BE2C (cell line): Measurements from ENCODE around the gene ULK4.
"Not testable (repeated sequence)": the region's sequence is repeated elsewhere in the genome, so short reads cannot be mapped to it uniquely, and the experiment has no call there.

ENCODE experiments used
- DNase-seq: peaks from one replicate; pipeline ENCODE4 v3.0.0-alpha.2; 2020
- H3K27me3 ChIP-seq: fragments of 250-450 bp; sonication (Bioruptor Pico); 2 replicates; pipeline ENCODE4 v1.5.1; 2020; ENCODE audit warnings: mild to moderate bottlenecking
- H3K36me3 ChIP-seq: fragments of 250-450 bp; sonication (Bioruptor Pico); 2 replicates; pipeline ENCODE4 v1.5.1; 2020; ENCODE audit warnings: mild to moderate bottlenecking
- H3K4me1 ChIP-seq: fragments of 250-450 bp; sonication (Bioruptor Pico); 2 replicates; pipeline ENCODE4 v1.5.1; 2020
- H3K4me3 ChIP-seq: 2 replicates; pipeline ENCODE4 v1.5.1; 2011; ENCODE audit warnings: low read depth, low read length
- H3K9me3 ChIP-seq: fragments of 250-450 bp; sonication (Bioruptor Pico); 2 replicates; pipeline ENCODE4 v1.5.1; 2020
- TF ChIP-seq, protein P1 (sequence below): IDR thresholded peaks from 2 replicates; pipeline ENCODE4 v1.5.1; 2012; ENCODE audit warnings: mild to moderate bottlenecking, low read depth, low read length

The ULK4 gene

GRCh38 chr3:41394896-41395295 is 567.0 kb downstream of the ULK4 start:
- DNase-seq = no peak
- Histone ChIP-seq H3K9me3 (no peaks in the 10 kb centered on the region), H3K27me3 (no peaks in the 10 kb centered on the region), H3K4me1 (no peaks in the 10 kb centered on the region; the same call in 1 of the 2 replicates), H3K4me3 (no peak overlapping the region), H3K36me3 (no peaks in the 10 kb centered on the region)
- TF ChIP-seq, protein P1, sequence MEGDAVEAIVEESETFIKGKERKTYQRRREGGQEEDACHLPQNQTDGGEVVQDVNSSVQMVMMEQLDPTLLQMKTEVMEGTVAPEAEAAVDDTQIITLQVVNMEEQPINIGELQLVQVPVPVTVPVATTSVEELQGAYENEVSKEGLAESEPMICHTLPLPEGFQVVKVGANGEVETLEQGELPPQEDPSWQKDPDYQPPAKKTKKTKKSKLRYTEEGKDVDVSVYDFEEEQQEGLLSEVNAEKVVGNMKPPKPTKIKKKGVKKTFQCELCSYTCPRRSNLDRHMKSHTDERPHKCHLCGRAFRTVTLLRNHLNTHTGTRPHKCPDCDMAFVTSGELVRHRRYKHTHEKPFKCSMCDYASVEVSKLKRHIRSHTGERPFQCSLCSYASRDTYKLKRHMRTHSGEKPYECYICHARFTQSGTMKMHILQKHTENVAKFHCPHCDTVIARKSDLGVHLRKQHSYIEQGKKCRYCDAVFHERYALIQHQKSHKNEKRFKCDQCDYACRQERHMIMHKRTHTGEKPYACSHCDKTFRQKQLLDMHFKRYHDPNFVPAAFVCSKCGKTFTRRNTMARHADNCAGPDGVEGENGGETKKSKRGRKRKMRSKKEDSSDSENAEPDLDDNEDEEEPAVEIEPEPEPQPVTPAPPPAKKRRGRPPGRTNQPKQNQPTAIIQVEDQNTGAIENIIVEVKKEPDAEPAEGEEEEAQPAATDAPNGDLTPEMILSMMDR = no peak

DNA sequence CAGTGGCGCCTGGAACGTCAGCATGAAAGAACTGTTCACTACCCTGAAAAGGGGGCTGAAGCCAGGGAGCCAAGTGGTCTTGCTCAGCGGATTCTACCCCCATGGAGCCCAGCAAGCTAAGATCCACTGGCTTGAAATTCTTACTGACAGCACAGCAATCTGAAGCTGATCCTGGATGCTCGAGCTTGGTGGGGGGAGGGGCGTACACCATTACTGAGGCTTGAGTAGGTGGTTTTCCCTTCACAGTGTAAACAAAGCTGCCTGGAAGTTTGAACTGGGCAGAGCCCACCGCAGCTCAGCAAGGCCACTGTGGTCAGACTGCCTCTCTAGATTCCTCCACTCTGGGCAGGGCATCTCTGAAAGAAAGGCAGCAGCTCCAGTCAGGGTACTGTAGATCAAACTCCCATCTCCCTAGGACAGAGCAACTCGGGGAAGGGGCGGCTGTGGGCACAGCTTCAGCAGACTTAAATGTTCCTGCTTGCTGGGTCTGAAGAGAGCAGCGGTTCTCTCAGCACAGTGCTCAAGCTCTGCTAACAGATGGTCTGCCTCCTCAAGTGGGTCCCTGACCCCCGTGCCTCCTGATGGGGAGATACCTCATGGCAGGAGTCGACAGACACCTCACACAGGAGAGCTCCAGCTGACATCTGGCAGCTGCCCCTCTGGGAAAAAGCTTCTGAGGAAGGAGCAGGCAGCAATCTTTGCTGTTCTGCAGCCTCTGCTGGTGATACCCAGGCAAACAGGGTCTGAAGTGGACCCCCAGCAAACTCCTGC is 591.0 kb downstream of the ULK4 start:
- not testable (repeated sequence) for H3K27me3 ChIP-seq, H3K4me3 ChIP-seq, DNase-seq, H3K9me3 ChIP-seq, H3K36me3 ChIP-seq, H3K4me1 ChIP-seq

DNA sequence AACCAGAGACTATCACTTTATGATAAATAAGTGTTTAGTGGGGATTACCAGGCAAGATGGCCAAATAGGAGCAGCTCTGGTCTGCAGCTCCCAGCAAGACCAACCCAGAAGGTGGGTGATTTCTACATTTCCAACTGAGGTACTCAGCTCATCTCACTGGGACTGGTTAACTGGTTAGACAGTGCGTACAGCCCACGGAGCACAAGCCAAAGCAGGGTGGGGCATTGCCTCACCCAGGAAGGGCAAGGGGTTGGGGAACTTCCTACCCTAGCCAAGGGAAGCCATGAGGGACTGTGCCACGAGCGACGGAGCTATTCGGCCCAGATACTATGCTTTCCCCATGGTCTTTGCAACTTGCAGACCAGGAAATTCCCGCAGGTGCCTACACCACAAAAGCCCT is 591.6 kb downstream of the ULK4 start:
- H3K27me3 ChIP-seq = no peaks in the 10 kb centered on the region
- H3K9me3 ChIP-seq = no peaks in the 10 kb centered on the region
- no peaks in the 10 kb centered on the region for H3K36me3 ChIP-seq
- no peak for DNase-seq
- H3K4me1 ChIP-seq = peaks cover 7% of the 10 kb centered on the region
- no peak overlapping the region for H3K4me3 ChIP-seq
- TF ChIP-seq, protein P1 = no peak

- no peak for DNase-seq
- TF ChIP-seq, protein P1 = no peak
- Histone ChIP-seq H3K4me1 (peaks cover 8% of the 10 kb centered on the region), H3K9me3 (no peaks in the 10 kb centered on the region), H3K27me3 (no peaks in the 10 kb centered on the region), H3K36me3 (no peaks in the 10 kb centered on the region), H3K4me3 (no peak overlapping the region)
Observed at GRCh38 chr3:41369838-41370237, 592.1 kb downstream of the ULK4 start.

DNA sequence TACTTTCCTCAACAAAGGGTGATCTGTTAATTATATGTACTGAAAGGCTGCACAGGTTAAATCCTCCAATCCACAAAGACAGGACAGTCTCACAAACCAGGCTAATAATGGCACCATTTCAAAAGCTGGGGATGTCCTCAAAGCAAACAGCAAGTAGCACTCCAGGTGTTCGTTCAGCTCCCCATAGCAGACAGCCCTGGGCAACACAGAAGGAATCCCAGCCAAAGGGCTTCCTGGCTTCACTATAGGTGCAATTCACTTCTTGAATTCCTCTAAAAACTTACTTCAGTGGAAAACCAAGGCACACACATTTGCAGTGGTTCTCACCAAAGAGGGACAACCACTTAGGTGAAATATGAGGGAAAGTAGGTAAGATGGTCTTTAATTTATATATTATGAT is 595.9 kb downstream of the ULK4 start:
- Histone ChIP-seq H3K27me3 (no peaks in the 10 kb centered on the region), H3K9me3 (no peaks in the 10 kb centered on the region), H3K4me1 (peaks cover 22% of the 10 kb centered on the region), H3K36me3 (no peaks in the 10 kb centered on the region), H3K4me3 (no peak overlapping the region)
- DNase-seq = no peak
- TF ChIP-seq, protein P1 = no peak

GRCh38 chr3:41364736-41365135 is 597.2 kb downstream of the ULK4 start:
- TF ChIP-seq, protein P1 = 0 out of 2 replicates have a peak, but pooled peaks have one; percentile 8
- Histone ChIP-seq H3K4me1 (peaks cover 15% of the 10 kb centered on the region), H3K36me3 (no peaks in the 10 kb centered on the region), H3K27me3 (no peaks in the 10 kb centered on the region), H3K9me3 (no peaks in the 10 kb centered on the region), H3K4me3 (no peak overlapping the region)
- DNase-seq = no peak
